Activated naive CD4-positive, alpha-beta T cell treated with anti-CD3 and anti-CD28 coated beads, Interleukin-2, amount 50 U/mL, for 24 hours (primary cell): ENCODE measurements around the gene TRABD.

Source experiments
- H3K27ac Mint-ChIP-seq: one replicate; pipeline ENCODE4 v1.8.0; 2021; ENCODE audit warnings: mild to moderate bottlenecking, mixed read lengths
- H3K27me3 Mint-ChIP-seq: one replicate; pipeline ENCODE4 v1.8.0; 2021; ENCODE audit warnings: mixed read lengths
- H3K36me3 Mint-ChIP-seq: one replicate; pipeline ENCODE4 v1.8.0; 2021; ENCODE audit warnings: mixed read lengths
- H3K4me1 Mint-ChIP-seq: one replicate; pipeline ENCODE4 v1.8.0; 2021; ENCODE audit warnings: mixed read lengths
- H3K4me3 Mint-ChIP-seq: one replicate; pipeline ENCODE4 v1.8.0; 2021; ENCODE audit warnings: mild to moderate bottlenecking, mixed read lengths
- H3K9me3 Mint-ChIP-seq: one replicate; pipeline ENCODE4 v1.8.0; 2021; ENCODE audit warnings: mixed read lengths

Gene TRABD

DNA sequence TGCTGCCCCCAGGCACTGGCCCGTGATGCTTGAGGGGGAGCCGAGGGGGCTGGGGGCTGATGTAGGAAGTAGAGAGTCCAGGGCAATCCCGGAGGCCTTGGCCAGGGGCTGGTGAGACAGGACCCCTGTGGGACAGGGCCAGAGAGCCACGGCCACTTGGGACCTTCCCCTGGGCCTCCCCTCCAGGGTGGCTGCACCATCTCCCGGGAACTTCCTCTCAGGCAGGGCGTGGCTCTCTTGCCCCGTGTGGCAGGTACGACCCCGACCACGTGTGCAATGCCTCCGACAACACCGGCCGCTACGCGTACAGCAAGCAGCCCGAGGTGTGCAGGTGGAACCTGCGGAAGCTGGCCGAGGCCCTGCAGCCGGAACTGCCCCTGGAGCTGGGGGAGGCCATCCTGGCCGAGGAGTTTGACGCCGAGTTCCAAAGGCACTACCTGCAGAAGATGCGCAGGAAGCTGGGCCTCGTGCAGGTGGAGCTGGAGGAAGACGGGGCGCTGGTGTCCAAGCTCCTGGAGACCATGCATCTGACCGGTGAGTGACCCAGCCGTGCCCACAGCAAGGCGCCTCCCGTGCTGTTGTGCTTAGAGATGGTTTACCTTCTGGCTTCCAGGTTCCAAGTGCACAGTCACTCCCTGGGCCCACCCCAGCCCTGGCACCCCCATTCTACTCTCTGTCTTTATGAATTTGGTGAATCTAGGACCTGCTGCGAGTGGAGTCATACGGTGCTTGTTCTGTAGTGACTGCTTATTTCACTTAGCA is 24.8 kb downstream of the TRABD start:
- peaks cover 8% of the 10 kb centered on the region for H3K36me3 Mint-ChIP-seq
- H3K4me1 Mint-ChIP-seq, result peaks cover 25% of the 10 kb centered on the region
- H3K27ac Mint-ChIP-seq, result no peak overlapping the region
- H3K27me3 Mint-ChIP-seq, result no peaks in the 10 kb centered on the region
- no peak overlapping the region for H3K4me3 Mint-ChIP-seq
- no peaks in the 10 kb centered on the region for H3K9me3 Mint-ChIP-seq

DNA sequence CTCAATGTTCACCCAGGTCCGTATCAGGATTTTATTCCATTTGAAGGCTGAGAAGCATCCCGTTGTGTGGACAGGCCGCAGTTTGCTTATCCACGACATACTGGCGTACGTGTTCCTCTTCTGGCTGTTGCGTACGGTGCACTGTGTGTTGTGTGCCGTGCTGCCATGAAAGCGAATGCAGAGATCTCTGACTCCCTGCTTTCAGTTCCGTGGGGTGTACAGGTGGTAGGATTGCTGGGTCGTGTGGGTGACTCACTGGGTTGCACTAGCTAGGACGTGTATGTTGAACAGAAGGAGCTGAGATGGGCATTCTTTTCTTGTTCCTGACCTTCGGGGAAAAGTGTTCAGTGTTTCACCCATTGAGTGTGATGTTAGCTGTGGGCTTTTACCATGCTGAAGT is 25.4 kb downstream of the TRABD start:
- no peak overlapping the region for H3K4me3 Mint-ChIP-seq
- H3K27ac Mint-ChIP-seq, result no peak overlapping the region

GRCh38 chr22:50213263-50213662 is 27.6 kb downstream of the TRABD start:
- no peak overlapping the region for H3K4me3 Mint-ChIP-seq
- peak overlapping the region; percentile 55 for H3K27ac Mint-ChIP-seq
- peaks cover 25% of the 10 kb centered on the region for H3K4me1 Mint-ChIP-seq
- H3K36me3 Mint-ChIP-seq, result peaks cover 8% of the 10 kb centered on the region
- no peaks in the 10 kb centered on the region for H3K27me3 Mint-ChIP-seq
- no peaks in the 10 kb centered on the region for H3K9me3 Mint-ChIP-seq

More for the DNA sequence above, 25.4 kb downstream of the TRABD start:
- Mint-ChIP-seq H3K27me3 (no peaks in the 10 kb centered on the region), H3K4me1 (peaks cover 25% of the 10 kb centered on the region), H3K36me3 (peaks cover 8% of the 10 kb centered on the region), H3K9me3 (no peaks in the 10 kb centered on the region)

- Mint-ChIP-seq H3K27ac (no peak overlapping the region), H3K36me3 (peaks cover 6% of the 10 kb centered on the region), H3K4me3 (no peak overlapping the region), H3K9me3 (no peaks in the 10 kb centered on the region), H3K4me1 (peaks cover 20% of the 10 kb centered on the region), H3K27me3 (no peaks in the 10 kb centered on the region)
These were observed 29.8 kb downstream of the TRABD start for GRCh38 chr22:50215297-50216054.

GRCh38 chr22:50216055-50216683 is 30.5 kb downstream of the TRABD start:
- Mint-ChIP-seq H3K27me3 (no peaks in the 10 kb centered on the region), H3K9me3 (no peaks in the 10 kb centered on the region), H3K4me1 (peaks cover 20% of the 10 kb centered on the region), H3K4me3 (no peak overlapping the region), H3K27ac (no peak overlapping the region), H3K36me3 (peaks cover 6% of the 10 kb centered on the region)

GRCh38 chr22:50216684-50217520 is 31.2 kb downstream of the TRABD start:
- no peak overlapping the region for H3K4me3 Mint-ChIP-seq
- peaks cover 6% of the 10 kb centered on the region for H3K36me3 Mint-ChIP-seq
- no peaks in the 10 kb centered on the region for H3K27me3 Mint-ChIP-seq
- no peak overlapping the region for H3K27ac Mint-ChIP-seq
- H3K9me3 Mint-ChIP-seq, result no peaks in the 10 kb centered on the region
- peaks cover 20% of the 10 kb centered on the region for H3K4me1 Mint-ChIP-seq

- Mint-ChIP-seq H3K9me3 (no peaks in the 10 kb centered on the region), H3K27me3 (no peaks in the 10 kb centered on the region), H3K4me3 (no peak overlapping the region), H3K36me3 (peaks cover 6% of the 10 kb centered on the region), H3K4me1 (peaks cover 18% of the 10 kb centered on the region), H3K27ac (no peak overlapping the region)
These were observed 31.9 kb downstream of the TRABD start for GRCh38 chr22:50217543-50218152.

DNA sequence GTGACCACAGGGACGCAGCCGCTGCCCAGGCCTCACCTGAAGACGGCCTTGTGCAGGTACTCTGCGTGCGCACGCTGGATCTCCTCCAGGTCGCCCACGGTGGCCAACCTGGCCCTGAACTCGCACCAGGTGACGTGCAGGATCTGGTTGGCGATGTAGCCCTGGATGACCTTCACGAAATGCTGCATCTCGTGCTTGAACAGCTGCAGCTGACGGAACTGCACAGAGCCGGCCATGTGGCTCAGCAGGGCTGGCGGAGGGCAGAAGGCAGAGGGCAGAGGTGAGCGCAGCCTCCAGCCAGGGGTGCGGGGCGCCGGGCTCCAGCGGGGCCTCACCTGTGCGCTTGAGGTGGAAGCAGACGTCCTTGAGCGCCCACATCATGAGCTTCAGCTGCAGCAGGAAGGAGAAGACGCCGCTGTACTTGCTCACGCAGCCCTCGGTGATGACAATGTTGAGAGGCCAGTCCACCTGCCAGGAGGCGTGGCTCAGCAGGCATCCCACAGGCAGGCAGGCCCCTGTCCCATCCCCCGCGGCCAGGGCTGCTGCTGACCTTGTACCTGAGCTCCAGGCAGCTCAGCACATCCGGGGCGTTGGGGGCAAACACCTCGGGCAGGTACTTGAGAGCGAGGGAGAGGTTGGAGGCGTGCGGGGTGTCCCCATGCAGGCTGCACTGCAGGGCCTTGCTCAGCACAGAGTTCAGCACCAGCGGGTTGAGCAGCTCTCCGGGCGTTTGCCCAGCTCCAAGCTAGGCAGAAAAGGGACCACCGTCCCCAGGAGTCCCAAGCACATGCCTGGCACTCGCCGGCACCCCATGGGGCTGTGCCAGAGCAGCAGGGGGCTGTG is 32.7 kb downstream of the TRABD start:
- H3K27me3 Mint-ChIP-seq, result no peaks in the 10 kb centered on the region
- peaks cover 3% of the 10 kb centered on the region for H3K36me3 Mint-ChIP-seq
- no peaks in the 10 kb centered on the region for H3K9me3 Mint-ChIP-seq
- no peak overlapping the region for H3K27ac Mint-ChIP-seq
- H3K4me3 Mint-ChIP-seq, result no peak overlapping the region
- peaks cover 11% of the 10 kb centered on the region for H3K4me1 Mint-ChIP-seq

GRCh38 chr22:50218996-50219727 is 33.4 kb downstream of the TRABD start:
- H3K9me3 Mint-ChIP-seq, result no peaks in the 10 kb centered on the region
- peaks cover 5% of the 10 kb centered on the region for H3K4me1 Mint-ChIP-seq
- no peak overlapping the region for H3K4me3 Mint-ChIP-seq
- H3K27me3 Mint-ChIP-seq, result no peaks in the 10 kb centered on the region
- no peak overlapping the region for H3K27ac Mint-ChIP-seq
- H3K36me3 Mint-ChIP-seq, result peaks cover 4% of the 10 kb centered on the region

DNA sequence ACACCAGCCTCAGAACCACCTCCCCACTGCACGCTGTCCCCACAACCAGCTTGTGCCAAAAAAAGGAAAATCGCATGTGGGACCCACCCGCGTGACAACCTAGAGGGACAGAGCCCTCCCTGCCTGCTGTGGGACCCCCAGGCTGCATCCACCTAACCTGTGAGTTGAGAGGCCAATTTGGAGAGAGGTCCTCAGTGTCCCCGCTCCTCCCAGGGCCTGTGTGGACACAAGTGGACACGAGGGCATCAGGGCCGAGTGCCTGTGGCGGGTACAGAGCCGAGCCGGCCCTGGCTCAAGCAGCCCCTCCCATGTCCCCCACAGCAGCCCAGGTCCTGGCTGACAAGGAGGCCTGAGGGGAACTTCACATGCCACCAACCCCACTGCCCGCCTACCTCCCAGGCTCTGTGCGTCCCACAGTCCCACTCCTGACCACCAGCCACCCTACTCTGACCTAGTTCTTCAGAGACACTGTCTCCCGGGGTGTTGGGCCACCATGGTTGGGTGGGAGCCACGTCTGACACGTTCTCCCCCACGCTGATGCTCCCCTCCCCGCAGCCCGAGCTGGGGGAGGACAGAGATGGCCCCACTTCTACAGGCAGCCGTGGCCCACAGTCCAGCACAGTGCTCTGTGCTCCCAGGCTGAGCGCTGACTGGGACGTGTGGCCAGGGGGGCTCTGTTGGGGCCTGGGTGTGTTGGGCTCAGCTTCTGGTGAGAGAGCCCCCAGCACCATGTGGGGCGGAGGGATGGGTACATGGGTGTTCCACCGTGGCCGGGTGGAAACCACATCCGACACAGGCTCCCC is 34.3 kb downstream of the TRABD start:
- H3K4me3 Mint-ChIP-seq, result no peak overlapping the region
- H3K4me1 Mint-ChIP-seq, result peaks cover under 1% of the 10 kb centered on the region
- H3K9me3 Mint-ChIP-seq, result no peaks in the 10 kb centered on the region
- H3K27me3 Mint-ChIP-seq, result no peaks in the 10 kb centered on the region
- H3K36me3 Mint-ChIP-seq, result peaks cover 5% of the 10 kb centered on the region
- H3K27ac Mint-ChIP-seq, result no peak overlapping the region

DNA sequence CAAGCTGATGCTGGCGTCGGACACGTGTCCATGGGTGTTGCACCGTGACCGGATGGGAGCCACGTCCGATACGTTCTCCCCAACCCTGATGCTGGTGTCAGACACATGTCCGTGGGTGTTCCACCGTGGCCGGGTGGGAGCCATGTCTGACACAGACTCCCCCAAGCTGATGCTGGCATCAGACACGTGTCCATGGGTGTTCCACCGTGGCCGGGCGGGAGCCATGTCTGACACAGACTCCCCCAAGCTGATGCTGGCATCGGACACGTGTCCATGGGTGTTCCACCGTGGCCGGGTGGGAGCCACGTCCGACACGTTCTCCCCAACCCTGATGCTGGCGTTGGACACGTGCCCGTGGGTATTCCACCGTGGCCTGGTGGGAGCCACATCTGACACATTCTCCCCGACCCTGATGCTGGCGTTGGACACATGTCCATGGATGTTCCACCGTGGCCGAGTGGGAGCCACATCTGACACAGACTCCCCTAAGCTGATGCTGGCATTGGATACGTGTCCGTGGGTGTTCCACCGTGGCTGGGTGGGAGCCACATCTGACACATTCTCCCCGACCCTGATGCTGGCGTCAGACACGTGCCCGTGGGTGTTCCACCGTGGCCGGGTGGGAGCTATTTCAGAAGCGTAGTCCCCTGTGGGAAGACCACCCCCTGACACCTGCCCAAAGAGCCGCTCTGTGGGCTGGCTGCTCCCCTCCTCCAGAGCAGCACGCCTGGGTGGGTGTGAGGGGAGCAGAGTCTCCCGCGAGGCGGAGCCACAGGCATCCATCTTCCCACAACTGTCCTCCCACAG is 35.1 kb downstream of the TRABD start:
- Mint-ChIP-seq H3K9me3 (no peaks in the 10 kb centered on the region), H3K4me1 (no peaks in the 10 kb centered on the region), H3K27ac (no peak overlapping the region), H3K36me3 (peaks cover 5% of the 10 kb centered on the region), H3K4me3 (no peak overlapping the region), H3K27me3 (no peaks in the 10 kb centered on the region)

DNA sequence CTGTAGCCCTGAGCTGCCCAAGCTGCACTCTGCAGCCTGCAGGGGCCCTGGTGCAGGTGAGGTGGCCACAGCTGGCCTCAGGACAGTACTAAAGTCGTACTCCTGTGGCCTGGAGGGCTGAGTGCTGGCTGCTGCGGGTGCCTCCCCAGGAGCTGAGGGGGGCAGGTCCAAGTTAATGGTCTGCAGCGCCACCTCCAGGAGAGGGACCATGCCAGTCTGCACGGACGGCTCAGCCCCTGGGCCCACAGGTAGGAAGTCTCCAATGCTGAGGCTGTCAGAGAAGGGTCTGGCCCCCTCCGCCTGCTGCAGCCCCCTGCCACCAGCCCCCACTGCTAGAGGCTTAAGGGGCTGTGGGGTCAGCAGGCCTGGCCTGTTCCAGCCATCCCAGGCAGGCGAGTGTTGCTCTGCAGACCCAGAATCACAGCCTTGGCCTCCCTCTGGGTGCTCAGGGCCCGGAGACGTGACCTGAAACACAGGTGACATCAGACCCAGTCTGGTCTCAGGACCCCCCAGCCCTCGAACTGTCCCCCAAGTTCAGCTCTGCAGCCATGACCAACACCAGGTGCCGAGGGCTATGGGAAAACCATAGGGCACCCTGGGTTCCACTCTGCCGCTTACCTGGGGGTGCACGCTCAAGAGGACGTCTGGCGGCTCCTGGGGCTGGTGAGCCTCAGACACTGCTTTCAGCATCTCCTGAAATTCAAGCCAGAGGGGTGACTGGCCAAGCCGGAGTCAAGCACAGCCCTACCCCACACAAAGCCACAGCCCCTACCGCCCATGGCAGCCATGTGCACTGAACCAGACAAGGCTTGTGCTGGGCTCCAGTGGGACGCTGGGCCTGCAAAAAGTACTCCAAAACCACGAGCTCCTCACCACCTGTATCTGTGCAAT is 35.9 kb downstream of the TRABD start:
- Mint-ChIP-seq H3K4me3 (no peak overlapping the region), H3K27ac (no peak overlapping the region), H3K4me1 (no peaks in the 10 kb centered on the region), H3K36me3 (peaks cover 5% of the 10 kb centered on the region), H3K27me3 (no peaks in the 10 kb centered on the region), H3K9me3 (no peaks in the 10 kb centered on the region)
